Mucosa of stomach (tissue), 1 donor: Measurements from ENCODE around the gene SEMA4D.

Source experiments
- H3K27me3 ChIP-seq: one replicate; pipeline ENCODE4 v1.7.0; 2013; ENCODE audit warnings: mild to moderate bottlenecking, low read length; ENCODE audit not compliant: control insufficient read depth, insufficient read depth
- H3K36me3 ChIP-seq: one replicate; pipeline ENCODE4 v1.7.0; 2013; ENCODE audit warnings: low read length; ENCODE audit not compliant: control insufficient read depth, insufficient read depth
- H3K4me1 ChIP-seq: one replicate; pipeline ENCODE4 v1.7.0; 2013; ENCODE audit warnings: mild to moderate bottlenecking, low read length; ENCODE audit not compliant: control insufficient read depth, insufficient read depth
- H3K4me3 ChIP-seq: one replicate; pipeline ENCODE4 v1.7.0; 2013; ENCODE audit warnings: low read length
- H3K9ac ChIP-seq: one replicate; pipeline ENCODE4 v1.7.0; 2013; ENCODE audit warnings: mild to moderate bottlenecking, low read length, moderate library complexity
- H3K9me3 ChIP-seq: one replicate; pipeline ENCODE4 v1.7.0; 2013; ENCODE audit warnings: mild to moderate bottlenecking, low read length, moderate library complexity; ENCODE audit not compliant: control insufficient read depth
- donor health status: Pancreatic carcinoma.

SEMA4D gene

DNA sequence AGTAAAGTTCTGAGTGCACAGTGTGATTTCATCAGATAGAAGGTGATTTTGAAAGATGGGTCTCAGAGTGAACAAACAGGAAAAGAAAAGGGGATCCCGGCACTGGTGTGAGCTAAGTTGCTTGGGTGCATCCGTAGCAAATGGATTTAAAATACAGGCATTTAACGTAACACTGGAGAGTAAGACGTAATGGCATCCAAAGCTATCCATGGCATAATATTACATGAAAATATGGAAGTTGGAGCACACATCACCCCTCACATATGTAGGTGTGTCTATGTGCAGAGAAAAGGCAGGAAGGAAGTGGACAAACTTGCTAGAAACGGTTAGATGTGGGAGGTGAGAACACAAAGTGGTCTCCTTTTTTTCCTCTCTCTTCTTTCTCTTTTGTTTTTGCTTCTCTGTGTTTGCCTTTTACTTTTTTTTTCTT lies 38.2 kb upstream of the SEMA4D start:
- H3K9me3 ChIP-seq = no peaks in the 10 kb centered on the region
- H3K9ac ChIP-seq = no peak overlapping the region
- no peak overlapping the region for H3K4me3 ChIP-seq
- H3K4me1 ChIP-seq = peaks cover 9% of the 10 kb centered on the region
- no peaks in the 10 kb centered on the region for H3K36me3 ChIP-seq
- H3K27me3 ChIP-seq = no peaks in the 10 kb centered on the region

DNA sequence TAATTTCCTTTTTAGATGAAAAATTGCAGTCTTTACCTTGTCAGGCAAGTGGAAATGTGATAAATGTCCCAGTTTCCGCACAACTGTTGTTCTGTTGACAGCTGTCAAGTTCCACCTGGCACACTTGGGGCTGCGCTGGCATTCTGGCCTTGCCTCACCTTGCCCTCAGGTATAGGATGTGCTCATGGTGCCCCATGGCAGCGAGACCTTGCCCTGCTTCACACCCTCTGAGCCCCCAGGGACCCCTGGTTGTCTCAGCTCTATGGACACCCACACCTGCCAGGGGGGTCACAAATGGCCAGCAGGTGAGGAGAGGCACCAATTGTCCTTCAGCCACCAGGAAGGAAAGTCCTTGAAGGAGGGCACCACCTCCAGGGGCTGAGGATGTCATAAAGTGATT lies 37.5 kb upstream of the SEMA4D start:
- Histone ChIP-seq H3K36me3 (no peaks in the 10 kb centered on the region), H3K27me3 (no peaks in the 10 kb centered on the region), H3K4me3 (no peak overlapping the region), H3K9ac (no peak overlapping the region), H3K9me3 (no peaks in the 10 kb centered on the region), H3K4me1 (peaks cover 9% of the 10 kb centered on the region)

- Histone ChIP-seq H3K9me3 (no peaks in the 10 kb centered on the region), H3K9ac (no peak overlapping the region), H3K4me1 (peaks cover 9% of the 10 kb centered on the region), H3K27me3 (no peaks in the 10 kb centered on the region), H3K4me3 (no peak overlapping the region), H3K36me3 (no peaks in the 10 kb centered on the region)
Measured at GRCh38 chr9:89534515-89535287, 36.8 kb upstream of the SEMA4D start.

DNA sequence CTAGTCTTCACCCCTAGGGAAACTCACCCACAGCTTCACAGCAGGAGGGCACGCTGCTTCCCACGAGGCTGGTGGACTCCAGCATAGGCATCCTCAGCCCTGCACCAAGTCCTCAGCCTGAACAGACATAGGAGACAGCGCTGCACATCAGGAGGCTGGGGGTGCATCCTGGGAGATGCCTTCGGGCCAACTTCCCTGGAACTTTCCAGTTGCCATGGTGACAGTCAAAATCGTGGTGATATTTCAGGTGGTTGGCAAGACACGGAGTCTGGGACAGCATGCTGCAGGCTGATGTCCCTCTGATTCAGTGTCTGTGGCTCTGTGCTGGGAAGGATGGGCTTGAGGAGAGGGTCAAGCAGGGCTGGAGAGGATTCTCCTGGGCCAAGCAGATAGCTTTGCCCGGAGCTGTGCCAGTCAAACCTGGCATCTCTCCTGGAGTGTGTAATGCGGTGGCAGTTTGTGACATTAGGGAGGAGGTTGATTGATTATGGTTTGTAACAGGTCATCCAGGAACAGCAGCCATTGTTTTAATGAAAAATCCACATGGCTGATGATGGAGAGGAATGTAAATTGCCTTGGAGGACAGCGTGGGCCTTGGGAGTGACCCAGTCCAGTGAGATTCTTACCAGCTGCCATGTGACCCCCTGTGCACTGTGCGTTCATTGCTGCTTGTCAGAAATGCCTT lies 35.6 kb upstream of the SEMA4D start:
- peaks cover 14% of the 10 kb centered on the region for H3K4me1 ChIP-seq
- no peak overlapping the region for H3K9ac ChIP-seq

DNA sequence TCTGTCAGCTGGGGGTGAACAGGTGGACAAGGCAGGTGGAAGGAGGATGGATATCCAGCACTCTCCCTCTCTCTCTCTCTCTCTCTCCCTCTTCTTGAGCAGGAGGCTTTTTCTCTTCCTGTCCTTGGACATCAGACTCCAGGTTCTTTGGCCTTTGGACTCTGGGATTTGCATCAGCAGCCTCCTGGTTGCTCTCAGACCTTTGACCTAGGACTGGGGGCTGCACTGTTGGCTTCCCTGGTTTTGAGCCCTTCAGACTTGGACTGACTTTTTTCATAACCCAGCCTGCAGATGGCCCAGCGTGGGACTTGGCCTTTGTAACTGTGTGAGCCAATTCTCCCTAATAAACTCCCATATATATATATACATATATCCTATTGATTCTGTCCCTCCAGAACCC lies 35.0 kb upstream of the SEMA4D start:
- Histone ChIP-seq H3K27me3 (no peaks in the 10 kb centered on the region), H3K9ac (no peak overlapping the region), H3K9me3 (no peaks in the 10 kb centered on the region), H3K4me3 (no peak overlapping the region), H3K4me1 (peaks cover 19% of the 10 kb centered on the region), H3K36me3 (no peaks in the 10 kb centered on the region)

More for the DNA sequence above, 35.6 kb upstream of the SEMA4D start:
- H3K27me3 ChIP-seq = no peaks in the 10 kb centered on the region
- H3K4me3 ChIP-seq = no peak overlapping the region
- no peaks in the 10 kb centered on the region for H3K36me3 ChIP-seq
- H3K9me3 ChIP-seq = no peaks in the 10 kb centered on the region

DNA sequence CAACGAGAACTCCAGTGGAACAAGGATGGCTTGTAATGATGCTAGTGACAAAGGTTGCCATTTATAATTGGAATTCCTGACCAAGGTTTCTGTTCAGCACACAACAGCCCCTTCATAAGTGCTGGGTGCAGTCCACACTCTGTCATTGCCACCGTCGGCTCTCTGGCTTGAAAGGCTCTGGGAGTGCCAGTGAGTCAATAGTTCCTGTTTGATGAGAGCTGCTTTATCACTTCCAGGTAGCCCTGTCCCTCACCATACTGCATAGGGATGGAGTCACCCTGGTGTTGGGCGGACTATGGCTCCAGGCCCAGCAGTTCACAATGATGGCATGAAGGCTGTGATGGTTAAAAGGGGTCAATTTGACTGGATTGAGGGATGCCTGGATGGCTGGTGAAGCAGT lies 34.6 kb upstream of the SEMA4D start:
- no peaks in the 10 kb centered on the region for H3K27me3 ChIP-seq
- no peak overlapping the region for H3K4me3 ChIP-seq
- H3K36me3 ChIP-seq = no peaks in the 10 kb centered on the region
- no peak overlapping the region for H3K9ac ChIP-seq
- no peaks in the 10 kb centered on the region for H3K9me3 ChIP-seq
- peaks cover 19% of the 10 kb centered on the region for H3K4me1 ChIP-seq

- peaks cover 26% of the 10 kb centered on the region for H3K4me1 ChIP-seq
- H3K9me3 ChIP-seq = no peaks in the 10 kb centered on the region
Measured at GRCh38 chr9:89531766-89532165, 33.9 kb upstream of the SEMA4D start.

DNA sequence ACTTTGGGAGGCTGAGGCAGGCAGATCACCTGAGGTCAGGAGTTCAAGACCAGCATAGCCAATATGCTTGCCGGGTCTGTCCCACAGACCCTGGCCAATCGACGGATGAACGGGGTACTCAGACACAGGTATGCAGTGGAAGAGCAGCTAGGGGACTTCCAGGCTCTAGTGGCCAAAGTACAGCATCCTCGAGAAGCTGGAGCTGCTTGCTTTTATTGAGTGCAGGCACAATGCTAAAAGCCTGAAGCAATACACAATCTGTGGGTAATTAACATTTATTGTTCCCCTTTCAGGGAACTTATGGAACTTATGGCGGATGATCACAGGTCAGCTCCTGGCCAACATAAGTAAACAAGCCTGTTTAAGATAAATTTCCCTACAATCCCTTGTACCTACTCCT lies 32.8 kb upstream of the SEMA4D start:
- Histone ChIP-seq H3K4me3 (no peak overlapping the region), H3K4me1 (peaks cover 36% of the 10 kb centered on the region), H3K36me3 (no peaks in the 10 kb centered on the region), H3K9ac (no peak overlapping the region), H3K27me3 (no peaks in the 10 kb centered on the region), H3K9me3 (no peaks in the 10 kb centered on the region)

More at GRCh38 chr9:89531766-89532165, 33.9 kb upstream of the SEMA4D start:
- no peak overlapping the region for H3K9ac ChIP-seq
- H3K4me3 ChIP-seq = no peak overlapping the region
- H3K36me3 ChIP-seq = no peaks in the 10 kb centered on the region
- no peaks in the 10 kb centered on the region for H3K27me3 ChIP-seq

GRCh38 chr9:89529243-89530035 lies 31.5 kb upstream of the SEMA4D start:
- peaks cover 40% of the 10 kb centered on the region for H3K4me1 ChIP-seq

DNA sequence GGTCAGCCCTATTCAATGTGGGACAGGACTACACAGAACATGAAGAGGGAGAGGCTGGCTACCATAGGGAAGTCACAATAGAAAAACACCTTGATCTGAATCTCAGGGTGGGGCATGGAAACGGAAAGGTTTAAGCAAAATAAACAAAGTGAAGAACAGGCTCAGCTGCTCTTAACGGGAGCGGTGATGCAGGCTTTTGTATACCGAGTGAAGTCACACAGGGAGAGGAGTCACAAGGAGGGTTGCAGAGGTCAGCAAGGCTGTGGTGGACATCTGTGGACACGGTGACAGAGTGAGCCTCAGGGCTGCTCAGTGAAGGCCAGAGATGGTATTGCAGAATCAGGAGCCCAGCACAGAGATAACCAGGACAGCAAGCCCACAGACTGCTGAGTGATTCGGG lies 30.6 kb upstream of the SEMA4D start:
- H3K9ac ChIP-seq = no peak overlapping the region
- no peak overlapping the region for H3K4me3 ChIP-seq
- peaks cover 40% of the 10 kb centered on the region for H3K4me1 ChIP-seq
- no peaks in the 10 kb centered on the region for H3K36me3 ChIP-seq
- H3K9me3 ChIP-seq = no peaks in the 10 kb centered on the region
- no peaks in the 10 kb centered on the region for H3K27me3 ChIP-seq

More at GRCh38 chr9:89529243-89530035, 31.5 kb upstream of the SEMA4D start:
- Histone ChIP-seq H3K36me3 (no peaks in the 10 kb centered on the region), H3K9ac (no peak overlapping the region), H3K4me3 (no peak overlapping the region), H3K27me3 (no peaks in the 10 kb centered on the region), H3K9me3 (no peaks in the 10 kb centered on the region)

DNA sequence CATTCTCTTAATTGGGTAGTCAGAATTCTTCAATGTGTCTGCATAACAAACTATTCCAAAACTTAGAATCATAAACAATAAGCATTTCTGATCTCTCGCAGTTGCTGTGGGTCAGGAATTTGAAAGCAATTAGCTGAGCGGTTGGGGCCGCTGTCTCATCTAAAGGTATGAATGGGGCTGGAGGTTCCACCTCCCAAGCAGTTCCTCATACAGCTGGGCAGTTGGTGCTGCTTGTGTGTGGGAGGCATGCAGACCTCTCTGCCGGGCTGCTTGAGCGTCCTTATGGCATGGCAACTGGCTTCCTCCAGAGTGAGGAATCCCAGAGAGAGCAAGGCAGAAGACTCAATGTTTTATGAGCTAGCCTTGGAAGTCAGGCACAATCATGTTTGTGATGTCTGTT lies 30.2 kb upstream of the SEMA4D start:
- no peaks in the 10 kb centered on the region for H3K36me3 ChIP-seq
- no peak overlapping the region for H3K4me3 ChIP-seq
- no peaks in the 10 kb centered on the region for H3K27me3 ChIP-seq
- H3K4me1 ChIP-seq = peaks cover 40% of the 10 kb centered on the region
- H3K9ac ChIP-seq = no peak overlapping the region
- H3K9me3 ChIP-seq = no peaks in the 10 kb centered on the region

DNA sequence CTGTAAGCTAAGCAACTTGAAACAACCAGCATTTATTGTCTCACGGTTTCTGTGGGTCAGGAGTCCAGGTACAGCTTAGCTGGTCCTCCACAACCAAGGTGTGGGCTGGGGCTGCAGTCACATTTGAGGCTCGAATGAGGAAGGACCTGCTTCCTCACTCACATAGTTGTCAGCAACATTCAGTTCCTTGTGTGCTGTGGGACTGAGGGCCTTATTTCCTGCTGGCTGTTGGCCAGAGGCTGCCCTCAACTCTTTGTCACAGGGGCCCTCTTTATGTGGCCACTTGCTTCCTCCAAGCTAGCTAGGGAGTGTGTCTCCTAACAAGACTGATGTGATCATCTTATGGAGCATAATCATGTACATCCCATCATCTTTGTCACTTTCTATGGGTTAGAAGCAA lies 29.2 kb upstream of the SEMA4D start:
- H3K4me1 ChIP-seq = peaks cover 31% of the 10 kb centered on the region
- no peak overlapping the region for H3K9ac ChIP-seq
- no peaks in the 10 kb centered on the region for H3K9me3 ChIP-seq
- H3K27me3 ChIP-seq = no peaks in the 10 kb centered on the region
- no peaks in the 10 kb centered on the region for H3K36me3 ChIP-seq
- no peak overlapping the region for H3K4me3 ChIP-seq
